Testis (tissue), 2 donors: Measurements from ENCODE around the gene APIP.

ENCODE experiments used
- CTCF ChIP-seq, 3 experiments: fragments of 450-650 bp in 2 of 3; fragments of 200-600 bp in 1 of 3; sonication (generic) in 1 of 3; IDR thresholded peaks; one replicate each; pipeline ENCODE4 v1.5.1; 2016 to 2019; ENCODE audit warnings: antibody characterized with exemption in 3 of 3, mild to moderate bottlenecking in 2 of 3, moderate library complexity in 1 of 3
- POLR2A ChIP-seq: fragments of 450-650 bp; IDR thresholded peaks from one replicate; pipeline ENCODE4 v1.6.1; 2017; ENCODE audit warnings: antibody characterized with exemption, mild to moderate bottlenecking, moderate library complexity

- TF ChIP-seq CTCF (IDR thresholded peaks at IDR 0.05) (peak in 1 of 3 experiments; percentile 21), POLR2A (no peak)
Observed at GRCh38 chr11:34890089-34890488, 26.1 kb downstream of the APIP start.
